Keratinocyte (primary cell): ENCODE results near the gene LRP3. TPM values are rescaled to one million over a fixed set of nuclear protein-coding genes. Genes with fewer than 3 reads are reported as not detected.

Experiments used
- DNase-seq: peaks from one replicate; pipeline ENCODE4 v3.0.0-alpha.2; 2011; ENCODE audit warnings: low read depth, missing footprints, low spot score
- FAIRE-seq: peaks from 2 replicates; lab custom pipeline; 2011; peaks lifted over from hg19 to GRCh38; lab: Jason Lieb, UNC
- H2AFZ ChIP-seq: 2 replicates; pipeline ENCODE4 v1.6.0; 2012; ENCODE audit warnings: low read length, control low read depth, inconsistent platforms; ENCODE audit not compliant: control insufficient read depth
- H3K27ac ChIP-seq: 2 replicates; pipeline ENCODE4 v1.5.1; 2011; ENCODE audit warnings: low read length; ENCODE audit not compliant: control insufficient read depth, insufficient read depth
- H3K27me3 ChIP-seq: 3 replicates; pipeline ENCODE4 v1.6.0; 2011; ENCODE audit warnings: low read length; ENCODE audit not compliant: control insufficient read depth, insufficient read depth; ENCODE audit errors: extremely low read depth
- H3K36me3 ChIP-seq, 2 experiments: 2 replicates in 1 of 2; 3 replicates in 1 of 2; pipeline ENCODE4 v1.5.1; 2011; ENCODE audit warnings: low read length in 2 of 2, mild to moderate bottlenecking in 1 of 2; ENCODE audit not compliant: control insufficient read depth in 2 of 2, insufficient read depth in 2 of 2; ENCODE audit errors: extremely low read depth in 1 of 2
- H3K4me1 ChIP-seq: 3 replicates; pipeline ENCODE4 v1.5.1; 2011; ENCODE audit warnings: low read length; ENCODE audit not compliant: control insufficient read depth, insufficient read depth; ENCODE audit errors: extremely low read depth
- H3K4me2 ChIP-seq: 3 replicates; pipeline ENCODE4 v1.6.0; 2011; ENCODE audit warnings: low read depth, low read length; ENCODE audit not compliant: control insufficient read depth, insufficient read depth; ENCODE audit errors: extremely low read depth
- H3K4me3 ChIP-seq, 3 experiments: fragments of 200-600 bp in 1 of 3; sonication (generic) in 1 of 3; 2 replicates in 2 of 3; 3 replicates in 1 of 3; pipeline ENCODE4 v1.5.1; 2011 to 2016; ENCODE audit warnings: low read length in 3 of 3, mild to moderate bottlenecking in 3 of 3, control low read depth in 2 of 3, inconsistent platforms in 1 of 3, low read depth in 1 of 3, mixed read lengths in 1 of 3, mixed run types in 1 of 3, moderate library complexity in 1 of 3; ENCODE audit not compliant: control insufficient read depth in 2 of 3, insufficient read depth in 2 of 3; ENCODE audit errors: extremely low read depth in 1 of 3
- H3K79me2 ChIP-seq: 2 replicates; pipeline ENCODE4 v1.6.0; 2012; ENCODE audit warnings: low read length; ENCODE audit not compliant: control insufficient read depth, insufficient read depth
- H3K9ac ChIP-seq: 3 replicates; pipeline ENCODE4 v1.6.0; 2011; ENCODE audit warnings: low read length; ENCODE audit not compliant: control insufficient read depth, insufficient read depth; ENCODE audit errors: extremely low read depth
- H3K9me1 ChIP-seq: 3 replicates; pipeline ENCODE4 v1.6.0; 2011; ENCODE audit warnings: low read length; ENCODE audit not compliant: control insufficient read depth, insufficient read depth; ENCODE audit errors: extremely low read depth
- H3K9me3 ChIP-seq: 2 replicates; pipeline ENCODE4 v1.5.1; 2012; ENCODE audit warnings: low read depth, low read length; ENCODE audit not compliant: control insufficient read depth
- H4K20me1 ChIP-seq: 3 replicates; pipeline ENCODE4 v1.6.0; 2011; ENCODE audit warnings: low read length; ENCODE audit not compliant: control insufficient read depth, insufficient read depth; ENCODE audit errors: extremely low read depth
- EZH2 ChIP-seq: IDR thresholded peaks from one replicate; pipeline ENCODE4 v1.6.1; 2012; ENCODE audit warnings: inconsistent platforms, mild to moderate bottlenecking, low read length, moderate library complexity
- dilution Hi-C: fragments of 300-500 bp; cut with MboI; formaldehyde crosslinking; loops from one replicate; pipeline ENCODE4 v1.7.0; 2020; ENCODE audit warnings: low sequenced_read_pairs; ENCODE audit not compliant: extremely low pct_ligation_motif_present
- polyA plus RNA-seq, 5 experiments: library from polyadenylated mRNA; depleted of rRNA in 3 of 5; stranded (reverse) in 3 of 5; stranded (forward) in 1 of 5; unstranded in 1 of 5; fragments of >200 nt; gene quantifications; 1 replicate in 1 of 5; 2 replicates in 3 of 5; 3 replicates in 1 of 5; pipeline versions ENCODE4 v1.2.1 to v1.2.3, GENCODE V29; 2011 to 2012; ENCODE audit warnings: missing spikeins in 2 of 5, low read depth in 1 of 5, low replicate concordance in 1 of 5
- TF ChIP-seq, protein P1 (sequence below), 3 experiments: IDR thresholded peaks in 1 of 3; conservative IDR thresholded peaks in 1 of 3; optimal IDR thresholded peaks in 1 of 3; 2 replicates in 2 of 3; 3 replicates in 1 of 3; pipeline versions ENCODE3 to v1.5.1; 2011; ENCODE audit warnings: low read length in 3 of 3, mild to moderate bottlenecking in 3 of 3, moderate library complexity in 2 of 3, control low read depth in 1 of 3, inconsistent platforms in 1 of 3; ENCODE audit not compliant: insufficient read depth in 2 of 3; ENCODE audit errors: extremely low read depth in 1 of 3

Gene LRP3
- polyA plus RNA-seq, 1 donor (not counting 4 experiments of a cell fraction or from before 2014, with no cell fraction given), result 5.0 TPM

DNA sequence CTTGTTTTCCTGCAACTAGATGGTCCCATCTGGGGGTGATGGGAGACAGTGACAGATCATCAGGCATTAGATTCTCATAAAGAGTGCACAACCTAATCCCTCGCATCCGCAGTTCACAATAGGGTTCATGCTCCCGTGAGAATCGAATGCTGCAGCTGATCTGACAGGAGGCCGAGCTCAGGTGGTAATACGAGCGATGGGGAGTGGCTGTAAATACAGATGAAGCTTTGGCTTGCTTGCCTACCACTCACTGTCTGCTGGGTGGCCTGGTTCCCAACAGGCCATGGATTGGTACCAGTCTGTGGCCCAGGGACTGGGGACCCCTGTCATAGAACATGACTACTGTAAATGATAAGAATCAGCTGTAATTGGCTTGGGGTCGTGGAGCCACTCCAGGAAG lies 34.2 kb upstream of the LRP3 start:
- H3K9me3 ChIP-seq, result no peaks in the 10 kb centered on the region
- H3K36me3 ChIP-seq, result no peaks in the 10 kb centered on the region
- H3K4me3 ChIP-seq, result no peak overlapping the region
- no peak overlapping the region for H3K4me2 ChIP-seq
- H3K4me1 ChIP-seq, result no peaks in the 10 kb centered on the region
- FAIRE-seq (no peak), DNase-seq (no peak)
- dilution Hi-C loops, result no loop called here
- H3K9ac ChIP-seq, result no peak overlapping the region
- H2AFZ ChIP-seq, result no peak overlapping the region
- H3K27ac ChIP-seq, result no peak overlapping the region
- H3K9me1 ChIP-seq, result no peaks in the 10 kb centered on the region
- no peak for TF ChIP-seq EZH2
- TF ChIP-seq, protein P1, sequence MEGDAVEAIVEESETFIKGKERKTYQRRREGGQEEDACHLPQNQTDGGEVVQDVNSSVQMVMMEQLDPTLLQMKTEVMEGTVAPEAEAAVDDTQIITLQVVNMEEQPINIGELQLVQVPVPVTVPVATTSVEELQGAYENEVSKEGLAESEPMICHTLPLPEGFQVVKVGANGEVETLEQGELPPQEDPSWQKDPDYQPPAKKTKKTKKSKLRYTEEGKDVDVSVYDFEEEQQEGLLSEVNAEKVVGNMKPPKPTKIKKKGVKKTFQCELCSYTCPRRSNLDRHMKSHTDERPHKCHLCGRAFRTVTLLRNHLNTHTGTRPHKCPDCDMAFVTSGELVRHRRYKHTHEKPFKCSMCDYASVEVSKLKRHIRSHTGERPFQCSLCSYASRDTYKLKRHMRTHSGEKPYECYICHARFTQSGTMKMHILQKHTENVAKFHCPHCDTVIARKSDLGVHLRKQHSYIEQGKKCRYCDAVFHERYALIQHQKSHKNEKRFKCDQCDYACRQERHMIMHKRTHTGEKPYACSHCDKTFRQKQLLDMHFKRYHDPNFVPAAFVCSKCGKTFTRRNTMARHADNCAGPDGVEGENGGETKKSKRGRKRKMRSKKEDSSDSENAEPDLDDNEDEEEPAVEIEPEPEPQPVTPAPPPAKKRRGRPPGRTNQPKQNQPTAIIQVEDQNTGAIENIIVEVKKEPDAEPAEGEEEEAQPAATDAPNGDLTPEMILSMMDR (optimal IDR thresholded peaks at IDR 0.05 in 1 of 3, IDR thresholded peaks at IDR 0.05 in 1 of 3, conservative IDR thresholded peaks at IDR 0.05 in 1 of 3; ENCODE audit: extremely low read depth in 1 of 3, insufficient read depth in 2 of 3, low read length in 3 of 3), result no peak
- no peaks in the 10 kb centered on the region for H3K27me3 ChIP-seq
- H4K20me1 ChIP-seq, result no peaks in the 10 kb centered on the region
- no peaks in the 10 kb centered on the region for H3K79me2 ChIP-seq

DNA sequence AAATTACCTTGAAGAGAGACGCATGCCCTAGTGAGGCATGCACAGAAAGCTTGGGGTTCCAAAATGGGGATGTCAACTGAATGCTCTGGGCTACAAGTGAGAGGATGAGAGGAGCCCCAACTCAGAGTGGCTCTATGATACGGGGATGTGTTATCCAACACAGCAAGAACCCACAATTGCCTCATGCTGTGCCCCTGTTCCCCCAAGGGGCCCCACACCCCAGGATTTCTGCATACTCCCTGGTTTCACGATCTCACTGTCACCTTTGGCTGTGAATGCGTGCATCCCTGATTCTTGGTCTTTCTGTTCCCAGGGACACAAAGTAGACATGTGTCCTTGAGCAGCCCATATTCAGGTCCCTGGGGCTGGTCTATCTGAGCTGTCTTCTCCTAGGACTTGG lies 32.9 kb upstream of the LRP3 start:
- H3K4me2 ChIP-seq, result no peak overlapping the region
- H3K4me3 ChIP-seq, result no peak overlapping the region
- no peaks in the 10 kb centered on the region for H3K36me3 ChIP-seq
- no peaks in the 10 kb centered on the region for H3K27me3 ChIP-seq
- H4K20me1 ChIP-seq, result no peaks in the 10 kb centered on the region
- dilution Hi-C loops, result no loop called here
- H3K79me2 ChIP-seq, result no peaks in the 10 kb centered on the region
- no peak overlapping the region for H3K27ac ChIP-seq
- H3K9ac ChIP-seq, result no peak overlapping the region
- no peaks in the 10 kb centered on the region for H3K9me1 ChIP-seq
- H3K4me1 ChIP-seq, result no peaks in the 10 kb centered on the region
- DNase-seq (no peak), FAIRE-seq (no peak)
- no peak overlapping the region for H2AFZ ChIP-seq
- TF ChIP-seq, protein P1 (optimal IDR thresholded peaks at IDR 0.05 in 1 of 3, IDR thresholded peaks at IDR 0.05 in 1 of 3, conservative IDR thresholded peaks at IDR 0.05 in 1 of 3; ENCODE audit: extremely low read depth in 1 of 3, insufficient read depth in 2 of 3, low read length in 3 of 3), result no peak
- no peak for TF ChIP-seq EZH2
- H3K9me3 ChIP-seq, result no peaks in the 10 kb centered on the region
